ENCODE results near the gene ARHGAP23. TPM values are rescaled to one million over a fixed set of nuclear protein-coding genes. Genes with fewer than 3 reads are reported as not detected.

Gene ARHGAP23
- total RNA-seq, 1 experiment from 2014 or later, result 97.9 TPM

GRCh38 chr17:38556239-38556638, 128.0 kb downstream of the ARHGAP23 start:
- TF ChIP-seq CTCF (conservative IDR thresholded peaks at IDR 0.05), result no peak
- H3K27me3 Mint-ChIP-seq (ENCODE audit: low read depth), result peaks cover 69% of the 10 kb centered on the region
- Histone ChIP-seq H3K4me2 (ENCODE audit: insufficient read depth, insufficient read length, low read length) (no peak overlapping the region), H2BK15ac (ENCODE audit: low read depth, low read length) (no peak overlapping the region), H2BK5ac (ENCODE audit: insufficient read length, low read length) (no peak overlapping the region), H3K27me3 (ENCODE audit: insufficient read depth, low read length) (peaks cover 21% of the 10 kb centered on the region), H4K91ac (ENCODE audit: insufficient read length, low read depth, low read length) (no peak overlapping the region), H3K18ac (ENCODE audit: insufficient read length, low read depth, low read length) (no peak overlapping the region), H3K23ac (ENCODE audit: insufficient read length, low read depth, low read length) (no peak overlapping the region), H4K5ac (ENCODE audit: insufficient read length, low read depth, low read length) (no peak overlapping the region), H3K56ac (ENCODE audit: insufficient read length, low read depth, low read length) (no peak overlapping the region), H2BK12ac (ENCODE audit: insufficient read length, low read depth, low read length) (no peak overlapping the region), H4K8ac (replicated peaks; ENCODE audit: insufficient read length, low read depth, low read length) (no peak overlapping the region), H3K4ac (ENCODE audit: low read depth, low read length) (no peak overlapping the region), H3K79me2 (ENCODE audit: insufficient read depth, low read length) (no peaks in the 10 kb centered on the region), H3K79me1 (ENCODE audit: insufficient read depth, low read depth, low read length, poor library complexity, severe bottlenecking) (no peaks in the 10 kb centered on the region), H3K9me3 (ENCODE audit: control insufficient read depth, low read depth, low read length) (no peaks in the 10 kb centered on the region), H2BK20ac (ENCODE audit: low read depth, low read length, poor library complexity, severe bottlenecking) (no peak overlapping the region), H3T11ph (ENCODE audit: low read length) (no peak overlapping the region), H3K4me1 (ENCODE audit: insufficient read depth, low read length) (no peaks in the 10 kb centered on the region), H3K14ac (ENCODE audit: insufficient read depth, low read length) (no peak overlapping the region), H3K23me2 (ENCODE audit: insufficient read length, low read depth, low read length, poor library complexity, severe bottlenecking) (peaks cover 12% of the 10 kb centered on the region), H3K27ac (ENCODE audit: insufficient read length, low read depth, low read length) (no peak overlapping the region), H2AFZ (ENCODE audit: low read length) (no peak overlapping the region), H2AK5ac (ENCODE audit: insufficient read length, low read length) (no peak overlapping the region), H2BK120ac (ENCODE audit: low read depth, low read length, poor library complexity, severe bottlenecking) (no peak overlapping the region), H3K9ac (ENCODE audit: extremely low read depth, insufficient read length, low read length) (no peak overlapping the region), H4K20me1 (ENCODE audit: control insufficient read depth, insufficient read depth, insufficient read length) (peaks cover 2% of the 10 kb centered on the region)
- H3K4me3 Mint-ChIP-seq, result no peak overlapping the region
- no peaks in the 10 kb centered on the region for H3K9me3 Mint-ChIP-seq
- DNase-seq, result no peak
- WGBS (ENCODE audit: extremely low coverage, insufficient read length, low lambda C conversion rate), result no CpG with 5 or more reads among the region's 6 CpGs
- H3K4me1 Mint-ChIP-seq, result peaks cover 24 to 31% of the 10 kb centered on the region in 2 experiments
- H3K27ac Mint-ChIP-seq, result no peak overlapping the region; a peak in 1 of 7 replicates
- peaks cover 0 to 8% (median 3%) of the 10 kb centered on the region in 3 experiments; a peak in 3 of 7 replicates for H3K36me3 Mint-ChIP-seq (ENCODE audit: insufficient read depth in 1 of 3, low read depth in 3 of 3)
